IPS-15b (cell line): ENCODE results near the gene MMP21.

Experiments used
- H3K27me3 ChIP-seq: one replicate; pipeline ENCODE4 v1.6.1; 2013; ENCODE audit warnings: low read length; ENCODE audit not compliant: control insufficient read depth, insufficient read depth
- H3K36me3 ChIP-seq: one replicate; pipeline ENCODE4 v1.6.1; 2013; ENCODE audit warnings: low read length; ENCODE audit not compliant: control insufficient read depth, insufficient read depth
- H3K4me1 ChIP-seq: one replicate; pipeline ENCODE4 v1.6.1; 2013; ENCODE audit warnings: mild to moderate bottlenecking, low read length; ENCODE audit not compliant: control insufficient read depth, insufficient read depth
- H3K4me3 ChIP-seq: one replicate; pipeline ENCODE4 v1.5.1; 2013; ENCODE audit warnings: low read depth, low read length
- H3K9ac ChIP-seq: one replicate; pipeline ENCODE4 v1.6.1; 2013; ENCODE audit warnings: low read depth, mild to moderate bottlenecking, low read length
- H3K9me3 ChIP-seq: one replicate; pipeline ENCODE4 v1.6.1; 2013; ENCODE audit warnings: mild to moderate bottlenecking, low read length; ENCODE audit not compliant: control insufficient read depth, insufficient read depth

MMP21 gene

GRCh38 chr10:125756196-125756595 is 19.4 kb downstream of the MMP21 start:
- no peaks in the 10 kb centered on the region for H3K27me3 ChIP-seq
- H3K9ac ChIP-seq: no peak overlapping the region
- H3K9me3 ChIP-seq: no peaks in the 10 kb centered on the region
- H3K4me1 ChIP-seq: no peaks in the 10 kb centered on the region
- H3K4me3 ChIP-seq: no peak overlapping the region
- peaks cover 14% of the 10 kb centered on the region for H3K36me3 ChIP-seq

GRCh38 chr10:125747417-125747816 is 28.2 kb downstream of the MMP21 start:
- peaks cover 19% of the 10 kb centered on the region for H3K36me3 ChIP-seq

GRCh38 chr10:125744909-125745308 is 30.7 kb downstream of the MMP21 start:
- Histone ChIP-seq H3K9me3 (no peaks in the 10 kb centered on the region), H3K4me1 (no peaks in the 10 kb centered on the region), H3K4me3 (no peak overlapping the region), H3K36me3 (peaks cover 12% of the 10 kb centered on the region), H3K9ac (no peak overlapping the region), H3K27me3 (no peaks in the 10 kb centered on the region)

More at GRCh38 chr10:125747417-125747816, 28.2 kb downstream of the MMP21 start:
- H3K4me3 ChIP-seq: no peak overlapping the region
- H3K9ac ChIP-seq: no peak overlapping the region
- H3K27me3 ChIP-seq: no peaks in the 10 kb centered on the region
- no peaks in the 10 kb centered on the region for H3K4me1 ChIP-seq
- H3K9me3 ChIP-seq: no peaks in the 10 kb centered on the region

DNA sequence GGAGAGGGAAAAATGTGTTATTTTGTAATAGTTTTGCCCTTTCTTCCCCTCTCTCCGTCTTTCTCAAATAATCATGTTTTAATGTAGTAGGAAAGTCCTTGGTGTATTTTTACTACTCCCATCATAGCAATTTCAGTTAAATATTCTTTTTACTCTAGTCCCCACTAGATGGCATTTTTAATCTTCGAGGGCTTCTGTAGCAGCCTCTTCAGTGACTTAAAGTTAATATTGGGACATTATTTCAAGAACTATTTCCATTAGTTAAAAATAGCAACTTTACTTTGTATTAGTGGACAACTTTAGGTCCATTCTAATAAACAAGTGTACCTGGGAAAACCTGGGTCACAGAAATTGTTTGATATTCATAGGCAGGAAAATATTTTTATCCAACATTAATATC is 33.2 kb downstream of the MMP21 start:
- Histone ChIP-seq H3K9me3 (no peaks in the 10 kb centered on the region), H3K4me1 (no peaks in the 10 kb centered on the region), H3K27me3 (no peaks in the 10 kb centered on the region), H3K36me3 (peaks cover 17% of the 10 kb centered on the region), H3K9ac (no peak overlapping the region), H3K4me3 (no peak overlapping the region)

DNA sequence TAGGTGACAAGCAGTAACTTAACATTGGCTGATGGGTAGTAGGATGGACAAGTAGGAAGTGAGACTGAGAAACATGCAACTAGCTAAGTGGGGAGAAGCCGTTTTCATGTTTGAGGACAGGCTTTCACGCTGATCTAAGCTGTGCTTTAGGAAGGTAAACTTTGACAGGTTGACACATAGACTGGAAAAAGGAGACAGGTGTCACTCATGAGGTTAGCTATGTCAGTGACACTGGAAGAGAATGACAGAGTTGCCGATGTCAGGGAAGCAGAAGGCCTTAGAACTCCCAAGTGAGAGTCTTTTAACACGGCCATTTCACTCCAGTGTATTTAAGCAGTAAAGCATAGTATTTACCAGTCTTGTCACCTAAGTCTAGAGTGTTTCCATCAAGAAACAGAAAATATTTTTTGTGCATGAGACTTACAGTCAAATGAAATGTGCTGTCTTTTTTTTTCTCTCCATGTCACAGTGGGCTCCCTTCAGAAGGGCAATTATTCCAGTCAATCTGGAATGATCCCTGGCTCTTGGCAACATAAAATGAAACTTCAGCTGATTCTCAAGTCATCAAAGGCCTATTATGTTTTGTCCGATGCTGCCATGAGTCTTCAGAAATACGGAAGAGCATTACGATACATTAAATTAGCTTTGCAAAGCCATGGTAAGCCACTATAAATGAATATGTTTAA is 35.5 kb downstream of the MMP21 start:
- Histone ChIP-seq H3K27me3 (no peaks in the 10 kb centered on the region), H3K36me3 (peaks cover 15% of the 10 kb centered on the region), H3K4me1 (no peaks in the 10 kb centered on the region), H3K9ac (no peak overlapping the region), H3K9me3 (no peaks in the 10 kb centered on the region), H3K4me3 (no peak overlapping the region)

GRCh38 chr10:125738206-125738605 is 37.4 kb downstream of the MMP21 start:
- H3K9ac ChIP-seq: no peak overlapping the region
- H3K4me3 ChIP-seq: no peak overlapping the region
- no peaks in the 10 kb centered on the region for H3K4me1 ChIP-seq
- H3K36me3 ChIP-seq: peaks cover 11% of the 10 kb centered on the region
- no peaks in the 10 kb centered on the region for H3K9me3 ChIP-seq
- no peaks in the 10 kb centered on the region for H3K27me3 ChIP-seq

GRCh38 chr10:125734823-125735222 is 40.8 kb downstream of the MMP21 start:
- H3K4me1 ChIP-seq: no peaks in the 10 kb centered on the region
- peaks cover 16% of the 10 kb centered on the region for H3K36me3 ChIP-seq

DNA sequence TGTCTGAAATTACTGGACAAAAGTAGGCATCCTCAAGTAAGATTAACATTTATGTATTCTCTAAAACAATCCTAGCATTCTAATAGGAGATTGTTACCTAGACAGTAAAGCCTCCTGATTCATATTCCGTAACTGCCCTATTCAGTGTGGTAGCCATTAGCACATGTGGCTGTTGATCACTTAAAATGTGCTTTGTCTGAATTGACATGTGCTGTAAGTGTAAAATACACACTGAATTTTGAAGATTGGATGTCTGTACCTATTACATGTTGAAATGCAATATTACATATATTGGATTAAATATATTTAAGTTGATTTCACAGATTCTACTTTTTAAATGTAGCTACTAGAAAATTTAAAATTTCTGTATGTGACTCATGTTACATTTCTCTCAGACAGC is 41.5 kb downstream of the MMP21 start:
- H3K27me3 ChIP-seq: no peaks in the 10 kb centered on the region
- H3K36me3 ChIP-seq: peaks cover 20% of the 10 kb centered on the region
- no peaks in the 10 kb centered on the region for H3K4me1 ChIP-seq
- H3K4me3 ChIP-seq: no peak overlapping the region
- no peak overlapping the region for H3K9ac ChIP-seq
- H3K9me3 ChIP-seq: no peaks in the 10 kb centered on the region

More at GRCh38 chr10:125734823-125735222, 40.8 kb downstream of the MMP21 start:
- Histone ChIP-seq H3K9ac (no peak overlapping the region), H3K27me3 (no peaks in the 10 kb centered on the region), H3K4me3 (no peak overlapping the region), H3K9me3 (no peaks in the 10 kb centered on the region)

DNA sequence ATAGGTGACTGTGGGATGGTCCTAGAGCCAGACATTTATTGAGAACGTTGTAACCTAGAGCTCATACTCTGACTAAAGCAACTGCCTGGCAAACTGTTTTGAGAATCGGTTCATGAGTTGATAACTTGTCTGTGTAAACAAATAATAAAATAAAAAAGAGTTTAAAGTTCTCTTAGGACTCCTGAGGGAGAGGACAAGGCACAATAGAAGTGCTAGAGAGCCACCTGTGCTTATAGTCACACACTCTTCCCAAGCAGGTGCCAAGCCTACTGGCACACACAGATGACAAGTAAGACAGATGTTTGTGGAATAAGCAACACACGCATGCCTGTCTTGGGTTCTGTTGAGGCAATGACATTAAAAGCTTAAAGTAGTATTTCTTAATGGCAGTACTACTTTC is 48.2 kb downstream of the MMP21 start:
- H3K36me3 ChIP-seq: peaks cover 44% of the 10 kb centered on the region
- H3K9me3 ChIP-seq: no peaks in the 10 kb centered on the region
- H3K9ac ChIP-seq: no peak overlapping the region
- no peaks in the 10 kb centered on the region for H3K27me3 ChIP-seq
- H3K4me3 ChIP-seq: no peak overlapping the region
- no peaks in the 10 kb centered on the region for H3K4me1 ChIP-seq

DNA sequence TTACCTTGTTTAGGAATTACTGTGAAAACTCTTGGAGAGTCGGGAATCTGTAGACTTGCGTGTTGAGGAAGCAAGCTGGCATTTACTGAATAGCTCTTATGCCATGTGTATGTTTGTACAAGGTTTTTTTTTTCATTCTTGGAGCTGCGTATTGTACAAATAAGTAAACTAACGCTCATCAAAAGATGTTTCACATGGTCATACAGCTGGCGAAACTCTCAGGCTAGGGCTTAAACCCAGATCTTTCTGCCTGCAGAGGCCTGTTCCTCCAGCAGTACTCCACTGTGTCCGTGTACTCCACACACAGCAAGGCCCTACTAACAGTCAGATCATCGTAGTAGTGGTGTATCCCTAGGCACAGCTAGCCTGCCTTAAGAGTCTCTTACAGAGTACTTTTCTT is 48.7 kb downstream of the MMP21 start:
- no peak overlapping the region for H3K9ac ChIP-seq
- no peaks in the 10 kb centered on the region for H3K9me3 ChIP-seq
- H3K4me3 ChIP-seq: no peak overlapping the region
- peaks cover 46% of the 10 kb centered on the region for H3K36me3 ChIP-seq
- H3K4me1 ChIP-seq: no peaks in the 10 kb centered on the region
- no peaks in the 10 kb centered on the region for H3K27me3 ChIP-seq

- Histone ChIP-seq H3K9ac (no peak overlapping the region), H3K27me3 (no peaks in the 10 kb centered on the region), H3K36me3 (peaks cover 33% of the 10 kb centered on the region), H3K9me3 (no peaks in the 10 kb centered on the region), H3K4me3 (no peak overlapping the region), H3K4me1 (no peaks in the 10 kb centered on the region)
Observed at GRCh38 chr10:125722811-125723210, 52.8 kb downstream of the MMP21 start.

DNA sequence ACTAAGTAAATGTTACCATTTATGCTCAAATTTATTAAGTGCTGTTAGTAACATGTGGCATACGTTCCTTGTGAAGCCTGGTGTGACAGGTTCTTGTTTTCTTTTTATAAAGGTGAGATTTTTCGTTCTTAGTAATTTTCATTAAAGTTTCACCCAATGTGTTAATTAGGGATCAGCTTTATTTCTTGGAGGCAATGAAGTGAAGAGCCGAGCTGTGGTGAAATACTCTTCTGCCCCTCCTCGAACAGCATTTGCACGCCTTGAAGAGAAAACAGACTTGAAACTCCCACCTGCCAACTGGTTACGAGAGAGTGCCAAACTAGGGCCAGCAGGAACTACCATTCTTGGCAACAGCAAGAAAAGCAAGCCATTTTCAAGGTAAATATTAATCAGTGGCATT is 54.6 kb downstream of the MMP21 start:
- no peaks in the 10 kb centered on the region for H3K9me3 ChIP-seq
- peak overlapping the region; percentile 88 for H3K4me3 ChIP-seq
- H3K36me3 ChIP-seq: peaks cover 23% of the 10 kb centered on the region
- H3K9ac ChIP-seq: no peak overlapping the region
- no peaks in the 10 kb centered on the region for H3K4me1 ChIP-seq
- H3K27me3 ChIP-seq: no peaks in the 10 kb centered on the region
